ENCODE results near the gene MTHFD1L. TPM values are rescaled to one million over a fixed set of nuclear protein-coding genes. Genes with fewer than 3 reads are reported as not detected.

MTHFD1L gene
- total RNA-seq, 4 donors from 2014 or later = 2.5 to 7.1 (median 4.2) TPM

DNA sequence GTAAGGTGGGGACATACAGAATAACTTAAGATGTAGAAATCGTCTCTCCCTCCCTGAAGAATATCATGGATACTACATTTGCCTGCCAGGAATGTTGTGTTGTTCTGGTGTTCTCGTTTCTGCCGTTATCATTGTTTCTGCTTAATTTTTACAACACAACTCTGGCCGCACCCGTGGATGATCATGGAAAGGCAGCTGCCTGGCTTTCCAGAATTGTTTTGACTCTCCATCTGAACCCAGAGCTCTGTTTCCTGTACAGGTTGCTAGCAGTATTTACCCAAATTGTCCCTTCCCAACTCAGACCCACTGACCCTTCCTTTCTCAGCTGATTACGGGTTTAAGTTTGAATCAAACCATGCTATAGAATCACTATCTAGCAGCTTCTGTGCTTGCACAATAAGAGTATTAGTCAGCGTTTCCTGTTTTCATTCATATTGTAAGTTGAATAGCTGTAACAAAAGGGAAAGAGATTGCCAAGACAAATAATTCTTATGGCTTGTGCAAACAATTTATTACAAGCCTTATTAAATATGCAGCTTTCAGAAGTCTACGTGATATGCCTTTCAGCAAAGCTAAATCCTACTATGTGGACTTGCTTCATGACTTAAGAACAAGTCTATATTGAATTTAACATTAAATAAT, 139.0 kb downstream of the MTHFD1L start:
- peak; percentile 50 to 51 for TF ChIP-seq POLR2AphosphoS5 (IDR thresholded peaks at IDR 0.05)
- no peak for TF ChIP-seq POLR2A (IDR thresholded peaks at IDR 0.05; ENCODE audit: low read depth)
- TF ChIP-seq CTCF (IDR thresholded peaks at IDR 0.05) = no peak
- peak overlapping the region; percentile 30 to 65 (median 52) for H3K27ac ChIP-seq (replicated peaks in 1 of 4)
- H3K4me3 ChIP-seq = no peak overlapping the region
- DNase-seq (ENCODE audit: extremely low spot score) = no peak
- H3K36me3 ChIP-seq = no peaks in the 10 kb centered on the region
- no peaks in the 10 kb centered on the region for H3K9me3 ChIP-seq
- H3K27me3 ChIP-seq = no peaks in the 10 kb centered on the region
- intact Hi-C loops (cut with DNase I) = no loop called here
- peaks cover 5 to 21% (median 15%) of the 10 kb centered on the region in 4 donors for H3K4me1 ChIP-seq
- 37% methylated on average over 8 of the region's 8 CpGs for WGBS

- no peak for TF ChIP-seq POLR2AphosphoS5 (IDR thresholded peaks at IDR 0.05)
- TF ChIP-seq EP300 (IDR thresholded peaks at IDR 0.05) = no peak
- no peak for TF ChIP-seq CTCF (IDR thresholded peaks at IDR 0.05)
- no peak for TF ChIP-seq POLR2A (IDR thresholded peaks at IDR 0.05; ENCODE audit: low read depth)
- no peaks in the 10 kb centered on the region for H3K27me3 ChIP-seq
- H3K36me3 ChIP-seq = no peaks in the 10 kb centered on the region
- no peaks in the 10 kb centered on the region for H3K9me3 ChIP-seq
- H3K4me1 ChIP-seq = peaks cover 5 to 21% (median 15%) of the 10 kb centered on the region in 4 donors
- peak overlapping the region in 2 of 4 donors; percentile 30 to 43 for H3K27ac ChIP-seq (replicated peaks in 1 of 4)
- 80% methylated on average over 6 of the region's 6 CpGs for WGBS
- no peak for DNase-seq (ENCODE audit: extremely low spot score)
- intact Hi-C loops (cut with DNase I) = no loop called here
- H3K4me3 ChIP-seq = no peak overlapping the region
Measured at GRCh38 chr6:151005164-151005563, 139.7 kb downstream of the MTHFD1L start.

DNA sequence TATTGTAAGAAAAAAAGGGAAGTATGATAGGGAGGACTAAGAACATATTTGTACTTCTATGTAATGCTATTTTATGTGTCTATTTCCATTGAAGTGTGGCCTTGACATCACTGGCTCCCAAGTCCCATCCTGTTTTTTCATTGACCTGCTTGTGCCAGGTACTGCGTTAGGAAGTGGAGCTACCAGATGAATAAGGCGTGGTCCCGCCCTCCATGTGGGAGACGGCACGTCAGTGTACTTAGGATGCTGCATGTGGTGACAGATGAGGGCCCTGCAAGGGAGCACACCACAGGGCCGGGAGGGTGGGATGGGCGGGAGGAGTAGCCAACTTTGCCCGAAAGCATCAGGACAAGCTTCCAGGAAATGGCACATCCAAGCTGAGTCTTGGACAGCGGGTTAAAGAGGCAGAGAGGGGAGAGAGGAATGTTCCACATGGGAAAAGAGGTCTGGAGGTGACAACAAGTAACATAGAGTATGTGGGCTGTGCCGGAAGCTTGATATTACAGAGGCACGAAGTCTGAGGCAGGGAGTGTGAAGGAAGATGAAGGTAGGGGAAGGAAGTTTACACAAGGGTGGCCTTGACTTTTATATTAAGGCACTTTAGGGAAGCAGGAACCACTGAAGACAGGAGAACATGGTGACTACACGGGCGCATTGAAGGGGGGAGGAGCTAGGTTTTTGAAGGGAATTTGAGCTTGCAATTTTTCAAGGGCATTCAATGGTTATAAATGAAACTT, 140.6 kb downstream of the MTHFD1L start:
- no peak overlapping the region for H3K4me3 ChIP-seq
- intact Hi-C loops (cut with DNase I) = no loop called here
- H3K36me3 ChIP-seq = no peaks in the 10 kb centered on the region
- H3K27ac ChIP-seq (replicated peaks in 1 of 4) = no peak overlapping the region
- no peak for TF ChIP-seq POLR2A (IDR thresholded peaks at IDR 0.05; ENCODE audit: low read depth)
- TF ChIP-seq EP300 (IDR thresholded peaks at IDR 0.05) = no peak
- no peak for TF ChIP-seq POLR2AphosphoS5 (IDR thresholded peaks at IDR 0.05)
- no peak for TF ChIP-seq CTCF (IDR thresholded peaks at IDR 0.05)
- 92% methylated on average over 13 of the region's 13 CpGs for WGBS
- no peaks in the 10 kb centered on the region for H3K9me3 ChIP-seq
- no peak for DNase-seq (ENCODE audit: extremely low spot score)
- peaks cover 5 to 21% (median 15%) of the 10 kb centered on the region in 4 donors for H3K4me1 ChIP-seq
- H3K27me3 ChIP-seq = no peaks in the 10 kb centered on the region

GRCh38 chr6:151007076-151007475, 141.6 kb downstream of the MTHFD1L start:
- H3K36me3 ChIP-seq = no peaks in the 10 kb centered on the region
- peaks cover 5 to 18% (median 15%) of the 10 kb centered on the region in 4 donors for H3K4me1 ChIP-seq
- intact Hi-C loops (cut with DNase I) = no loop called here
- no peak for DNase-seq (ENCODE audit: extremely low spot score)
- H3K27ac ChIP-seq (replicated peaks in 1 of 4) = no peak overlapping the region
- H3K27me3 ChIP-seq = no peaks in the 10 kb centered on the region
- 95% methylated on average over 3 of the region's 3 CpGs for WGBS
- TF ChIP-seq EP300 (IDR thresholded peaks at IDR 0.05) = no peak
- TF ChIP-seq POLR2AphosphoS5 (IDR thresholded peaks at IDR 0.05) = no peak
- TF ChIP-seq CTCF (IDR thresholded peaks at IDR 0.05) = no peak
- TF ChIP-seq POLR2A (IDR thresholded peaks at IDR 0.05; ENCODE audit: low read depth) = no peak
- no peak overlapping the region for H3K4me3 ChIP-seq
- H3K9me3 ChIP-seq = no peaks in the 10 kb centered on the region
